GM19035 (cell line): Measurements from ENCODE around the gene DGCR6L.
"Not testable (repeated sequence)": the region's sequence is repeated elsewhere in the genome, so short reads cannot be mapped to it uniquely, and the experiment has no call there.

Source experiments
- ATAC-seq: cut with Tn5 transposase; IDR thresholded peaks from one replicate; pipeline ENCODE4 v1.9.1; 2021; ENCODE audit not compliant: unreplicated experiment

The DGCR6L gene

GRCh38 chr22:20310773-20311172 is 9.1 kb downstream of the DGCR6L start:
- not testable (repeated sequence) for ATAC-seq

GRCh38 chr22:20310180-20310579 is 9.7 kb downstream of the DGCR6L start:
- not testable (repeated sequence) for ATAC-seq

- not testable (repeated sequence) for ATAC-seq
Observed at GRCh38 chr22:20308806-20309650, 10.8 kb downstream of the DGCR6L start.

DNA sequence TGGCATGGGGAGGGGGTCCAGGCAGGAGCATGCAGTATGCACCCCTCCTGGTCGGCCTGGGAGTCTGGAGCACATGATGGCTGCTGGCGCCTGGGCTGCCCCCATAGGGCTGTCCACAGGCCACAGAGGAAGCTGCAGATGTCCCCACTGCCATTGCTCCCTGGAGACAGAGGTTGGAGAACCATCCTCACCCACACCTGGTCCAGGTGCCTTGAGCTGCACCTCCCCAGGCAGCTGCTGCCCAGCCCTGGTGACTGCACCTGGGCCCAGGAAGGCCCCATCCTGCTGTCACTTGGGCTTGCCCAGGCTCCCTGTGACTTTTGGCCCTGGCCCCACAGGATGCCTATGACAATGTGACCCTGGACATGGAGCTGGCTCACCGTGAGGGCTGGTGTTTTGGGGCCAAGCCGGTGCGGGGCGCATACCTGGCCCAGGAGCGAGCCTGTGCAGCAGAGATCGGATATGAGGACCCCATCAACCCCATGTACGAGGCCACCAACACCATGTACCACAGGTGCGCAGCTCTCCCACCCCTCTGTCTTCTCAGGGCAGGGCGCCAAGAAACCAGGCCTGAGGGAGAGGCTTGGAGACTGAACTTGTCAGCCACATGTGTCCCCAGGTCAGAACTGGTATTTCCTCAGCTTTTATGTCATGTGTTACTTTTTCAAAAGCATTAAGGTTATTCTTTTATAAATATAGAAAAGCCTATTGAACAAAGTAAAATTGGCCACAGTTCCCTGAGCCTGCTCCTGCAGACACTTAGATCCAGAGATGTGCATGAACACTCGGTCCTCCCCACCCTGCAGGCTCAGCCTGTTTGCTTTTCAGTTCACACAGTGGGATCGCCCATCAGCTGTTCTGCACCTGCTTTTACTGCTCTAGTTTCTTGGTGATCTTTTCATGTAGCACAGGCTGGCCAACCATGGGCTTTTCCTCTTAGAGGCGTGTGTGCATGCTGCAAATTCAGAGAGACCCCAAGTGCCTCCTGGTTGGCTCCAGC is 12.1 kb downstream of the DGCR6L start:
- not testable (repeated sequence) for ATAC-seq

DNA sequence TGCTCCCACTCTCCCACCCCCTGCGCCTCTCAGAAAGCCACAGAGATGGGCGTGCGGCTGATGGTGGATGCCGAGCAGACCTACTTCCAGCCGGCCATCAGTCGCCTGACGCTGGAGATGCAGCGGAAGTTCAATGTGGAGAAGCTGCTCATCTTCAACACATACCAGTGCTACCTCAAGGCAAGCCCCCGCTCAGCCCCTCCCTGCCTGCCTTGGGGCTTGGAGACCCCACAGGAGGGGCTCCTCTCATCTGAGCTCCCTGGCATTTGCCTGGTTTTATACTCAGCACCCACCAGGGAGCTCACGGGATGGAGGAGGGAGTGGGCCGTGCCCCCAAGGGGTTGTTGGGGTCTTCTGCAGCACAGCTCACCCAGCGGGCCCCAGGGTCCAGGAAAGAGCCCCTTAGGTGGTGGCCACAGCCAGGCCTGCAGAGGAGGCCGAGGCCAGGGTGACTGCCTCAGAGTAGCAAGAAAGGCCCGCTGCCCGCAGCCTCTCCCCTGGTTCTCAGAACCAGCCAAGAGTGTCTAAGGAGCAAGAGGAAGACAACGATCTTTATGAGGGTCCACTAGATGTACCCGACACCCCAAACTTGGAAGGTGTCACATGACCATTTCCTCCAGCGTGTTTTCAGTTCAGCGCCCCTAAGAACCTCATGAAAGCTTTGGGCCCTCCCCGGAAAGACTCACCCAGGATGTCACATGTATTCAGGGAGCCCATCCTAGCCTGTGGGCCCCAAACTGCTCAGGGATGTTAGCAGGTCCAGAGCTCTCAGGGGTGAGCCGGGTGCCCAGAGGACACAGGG is 13.0 kb downstream of the DGCR6L start:
- not testable (repeated sequence) for ATAC-seq

- ATAC-seq = no peak
Observed at GRCh38 chr22:20305894-20306645, 13.8 kb downstream of the DGCR6L start.

- not testable (repeated sequence) for ATAC-seq
Observed at GRCh38 chr22:20305230-20305893, 14.5 kb downstream of the DGCR6L start.

DNA sequence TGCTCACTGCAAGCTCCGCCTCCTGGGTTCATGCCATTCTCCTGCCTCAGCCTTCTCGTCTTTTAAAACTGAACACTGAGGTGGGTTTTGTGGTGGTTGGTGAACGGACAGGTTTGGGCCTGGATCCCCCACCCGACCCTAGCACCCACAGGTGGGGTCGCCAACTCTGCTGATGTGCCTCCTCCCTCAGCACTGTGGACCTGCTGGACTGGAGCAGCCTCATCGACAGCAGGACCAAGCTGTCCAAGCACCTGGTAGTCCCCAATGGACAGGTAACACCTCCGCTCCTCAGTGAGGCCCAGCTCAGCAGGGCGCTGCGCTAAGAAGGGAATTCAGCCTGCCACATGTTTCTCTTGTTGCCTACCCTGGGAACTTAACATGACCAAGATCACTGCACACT is 15.2 kb downstream of the DGCR6L start:
- no peak for ATAC-seq

- ATAC-seq = not testable (repeated sequence)
Observed at GRCh38 chr22:20303229-20303534, 16.7 kb downstream of the DGCR6L start.

GRCh38 chr22:20302438-20303228 is 17.2 kb downstream of the DGCR6L start:
- ATAC-seq = no peak

GRCh38 chr22:20299746-20300136 is 20.1 kb downstream of the DGCR6L start:
- ATAC-seq = no peak

- no peak for ATAC-seq
Observed at GRCh38 chr22:20298803-20299745, 20.8 kb downstream of the DGCR6L start.

GRCh38 chr22:20298110-20298802 is 21.6 kb downstream of the DGCR6L start:
- no peak for ATAC-seq

DNA sequence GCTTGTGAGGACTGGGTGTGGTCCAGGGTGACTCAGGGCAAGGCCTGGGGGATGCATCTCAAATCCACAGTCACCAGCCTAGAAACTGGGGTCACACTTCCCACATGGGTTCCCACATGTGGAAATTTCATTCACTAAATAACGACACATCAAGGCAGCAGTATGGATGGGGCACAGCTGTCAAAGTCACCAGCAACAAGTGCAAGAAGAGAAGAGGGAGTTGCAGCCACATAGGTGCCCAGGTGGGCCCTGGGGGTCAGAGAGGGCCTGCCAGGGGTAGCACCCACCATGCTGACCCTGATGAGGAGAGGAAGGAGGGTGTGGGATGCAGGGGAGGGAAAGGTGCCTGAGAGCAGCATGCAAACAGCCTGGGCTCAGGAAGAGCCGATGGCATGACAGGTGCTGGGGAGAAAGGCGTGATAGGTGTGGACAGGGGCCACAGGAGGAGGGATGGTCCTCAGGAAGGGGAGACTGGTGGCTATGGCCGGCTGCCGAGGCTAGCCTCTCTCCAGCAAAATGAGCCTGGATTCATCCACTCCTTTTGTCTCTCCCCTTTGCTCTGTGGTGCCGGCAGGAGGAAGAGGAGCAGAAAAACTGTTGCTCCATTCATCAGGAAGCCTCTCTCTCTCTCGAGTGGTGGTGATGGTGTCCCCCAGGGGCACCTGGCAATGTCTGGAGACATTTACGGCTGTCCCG is 22.3 kb downstream of the DGCR6L start:
- ATAC-seq = no peak

DNA sequence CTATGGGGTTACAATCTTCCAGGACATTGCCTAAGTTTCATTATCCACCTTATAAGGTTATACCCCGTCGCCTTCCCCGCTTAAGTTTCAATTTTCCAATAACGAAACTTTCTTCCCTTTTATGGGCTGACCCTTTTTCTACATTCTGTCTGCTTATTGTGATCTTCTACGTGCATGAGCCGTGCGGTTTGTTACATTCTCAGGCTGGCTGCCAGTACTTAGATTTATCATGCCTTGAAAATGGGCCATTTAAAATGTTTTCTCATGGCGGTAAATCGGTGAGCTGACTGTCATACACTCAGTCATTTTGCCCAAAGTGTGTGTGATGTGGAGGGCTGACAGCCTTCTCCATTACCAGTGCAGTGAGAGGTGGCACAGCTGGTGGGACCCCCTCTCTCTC is 23.3 kb downstream of the DGCR6L start:
- ATAC-seq = no peak

DNA sequence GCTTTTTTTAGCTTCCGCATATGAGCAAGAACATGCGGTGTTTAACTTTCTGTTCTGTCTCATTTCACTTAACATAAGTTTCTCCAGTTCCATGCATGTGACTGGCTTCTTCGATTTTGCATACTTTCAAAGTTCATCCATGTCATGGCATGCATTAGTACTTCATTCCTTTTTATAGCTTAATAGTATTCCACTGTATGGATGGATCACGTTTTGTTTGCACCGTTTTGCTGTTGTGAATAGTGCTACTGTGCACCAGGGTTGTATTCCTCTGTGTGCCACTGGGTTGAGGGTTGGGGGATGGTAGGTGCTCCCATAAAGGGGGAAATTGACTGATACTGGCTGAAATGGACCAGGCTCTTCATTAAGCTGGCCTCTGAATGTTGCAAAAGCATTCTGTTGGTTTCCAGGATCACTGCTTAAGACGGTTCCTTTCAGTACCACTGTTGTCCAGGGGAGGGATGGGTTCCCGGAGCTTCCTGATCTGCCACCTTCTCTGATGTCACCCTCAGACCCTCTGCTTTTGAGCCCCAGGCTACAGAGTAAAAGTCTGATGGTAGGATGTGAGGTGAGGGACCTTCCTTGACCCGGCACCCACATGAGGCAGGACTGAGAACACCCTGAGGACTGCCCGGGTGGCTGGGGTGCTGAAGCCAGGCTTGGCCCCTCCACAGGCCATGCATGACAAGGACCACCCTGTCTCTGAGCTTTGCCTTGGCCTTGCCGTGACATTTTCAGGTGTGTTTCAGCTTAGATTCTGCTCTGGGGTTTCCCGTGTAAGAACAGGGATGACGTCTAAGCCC is 24.4 kb downstream of the DGCR6L start:
- ATAC-seq = no peak
